DOHH2 (cell line): ENCODE results near the gene DOK6.

Experiments used
- CTCF ChIP-seq: fragments of 200-600 bp; sonication (generic); IDR thresholded peaks from one replicate; pipeline ENCODE4 v1.5.1; 2014; ENCODE audit warnings: antibody characterized with exemption, mild to moderate bottlenecking, low read depth, low read length; ENCODE audit not compliant: poor library complexity, severe bottlenecking
- EZH2phosphoT487 ChIP-seq: fragments of 200-600 bp; sonication (generic); IDR thresholded peaks from 2 replicates; pipeline ENCODE4 v1.6.1; 2017; ENCODE audit warnings: borderline replicate concordance, mild to moderate bottlenecking, antibody characterized with exemption, low read length, moderate library complexity, mixed read lengths

- TF ChIP-seq CTCF = no peak
- TF ChIP-seq EZH2phosphoT487 = no peak
Observed at GRCh38 chr18:69839497-69839896, 438.8 kb downstream of the DOK6 start.
